ENCODE results near the gene TSPAN17.
"Not testable (repeated sequence)": the region's sequence is repeated elsewhere in the genome, so short reads cannot be mapped to it uniquely, and the experiment has no call there.

TSPAN17 gene

DNA sequence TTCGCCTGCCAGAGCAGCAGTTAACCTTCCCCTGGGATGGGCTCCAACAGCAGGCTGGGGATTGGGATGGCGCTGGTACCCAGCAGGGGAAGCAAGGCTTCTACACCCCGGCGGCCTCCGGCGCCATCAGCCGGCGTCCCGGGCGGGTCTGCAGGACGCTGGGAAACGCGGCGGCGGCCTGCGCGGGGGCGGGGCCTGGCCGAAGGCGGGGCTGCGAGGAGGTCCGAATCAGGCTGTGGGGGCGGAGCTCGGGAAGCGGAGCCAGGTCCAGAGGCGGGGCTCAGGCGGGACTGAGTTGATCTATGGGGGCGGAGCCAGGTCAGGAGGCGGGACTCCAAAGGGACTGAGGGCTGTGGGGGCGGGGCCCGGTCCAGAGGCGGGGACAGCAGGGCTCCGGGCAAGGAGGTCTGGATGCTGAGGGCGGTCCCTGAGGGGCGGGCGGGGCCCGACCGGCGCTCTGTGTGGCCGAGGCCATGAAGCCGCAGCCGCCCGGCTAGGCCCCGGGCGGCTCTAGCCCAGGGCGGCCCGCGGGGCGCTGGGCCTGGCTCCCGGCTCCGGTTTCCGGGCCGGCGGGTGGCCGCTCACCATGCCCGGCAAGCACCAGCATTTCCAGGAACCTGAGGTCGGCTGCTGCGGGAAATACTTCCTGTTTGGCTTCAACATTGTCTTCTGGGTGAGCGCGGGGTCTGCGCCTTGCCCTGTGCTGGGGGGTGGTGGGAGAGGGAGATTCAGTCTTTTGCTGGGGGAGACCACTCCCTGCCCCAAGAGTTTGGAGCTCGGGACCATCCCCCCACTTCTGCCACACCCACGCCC, at the start of gene TSPAN17:
Gene TSPAN17, plus strand, starts transcription at position 455 of the 813 bp plus-strand sequence. Its CDS starts 132 bp downstream, at position 587.
- peak within 1 kb of the TSS; percentile 70 for H3K27ac ChIP-seq
- TF ChIP-seq CTCF (conservative IDR thresholded peaks at IDR 0.05) (no peak), ZFX (IDR thresholded peaks at IDR 0.05) (peak; percentile 87; the same call in 1 of the 2 replicates)

DNA sequence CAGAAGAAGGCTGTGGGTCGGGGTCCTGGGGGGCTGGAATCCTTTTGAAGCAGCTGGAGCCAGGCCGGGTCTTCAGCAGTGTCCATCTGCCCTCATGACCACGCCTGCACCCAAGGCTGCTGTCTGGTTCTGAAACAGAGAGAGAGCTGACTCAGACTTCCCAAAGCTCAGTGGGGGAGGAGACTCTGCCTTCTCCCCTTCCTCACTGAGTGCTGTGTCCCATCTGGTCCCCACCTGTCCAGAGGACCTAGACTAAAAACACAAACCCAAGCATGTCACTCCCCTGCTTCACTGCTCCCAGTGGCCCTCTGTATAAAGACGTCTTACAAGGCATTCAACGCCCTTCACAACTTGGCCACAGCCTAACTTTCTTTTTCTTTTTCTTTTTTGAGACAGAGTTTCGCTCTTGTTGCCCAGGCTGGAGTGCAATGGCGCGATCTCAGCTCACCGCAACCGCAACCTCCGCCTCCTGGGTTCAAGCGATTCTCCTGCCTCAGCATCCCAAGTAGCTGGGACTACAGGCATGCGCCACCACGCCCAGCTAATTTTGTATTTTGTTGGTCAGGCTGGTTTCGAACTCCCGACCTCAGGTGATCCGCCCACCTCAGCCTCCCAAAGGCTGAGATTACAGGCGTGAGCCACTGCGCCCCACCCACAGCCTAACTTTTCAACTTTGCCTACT, 47.4 kb upstream of the TSPAN17 start:
- H3K27ac ChIP-seq, result not testable (repeated sequence)

GRCh38 chr5:176601901-176602482, 45.3 kb upstream of the TSPAN17 start:
- H3K27ac ChIP-seq, result no peak overlapping the region
- TF ChIP-seq CTCF (conservative IDR thresholded peaks at IDR 0.05), result no peak
- TF ChIP-seq ZFX (IDR thresholded peaks at IDR 0.05), result no peak

- TF ChIP-seq ZFX (IDR thresholded peaks at IDR 0.05) (no peak), CTCF (conservative IDR thresholded peaks at IDR 0.05) (no peak)
- no peak overlapping the region for H3K27ac ChIP-seq
Measured at GRCh38 chr5:176603091-176603490, 44.2 kb upstream of the TSPAN17 start.

DNA sequence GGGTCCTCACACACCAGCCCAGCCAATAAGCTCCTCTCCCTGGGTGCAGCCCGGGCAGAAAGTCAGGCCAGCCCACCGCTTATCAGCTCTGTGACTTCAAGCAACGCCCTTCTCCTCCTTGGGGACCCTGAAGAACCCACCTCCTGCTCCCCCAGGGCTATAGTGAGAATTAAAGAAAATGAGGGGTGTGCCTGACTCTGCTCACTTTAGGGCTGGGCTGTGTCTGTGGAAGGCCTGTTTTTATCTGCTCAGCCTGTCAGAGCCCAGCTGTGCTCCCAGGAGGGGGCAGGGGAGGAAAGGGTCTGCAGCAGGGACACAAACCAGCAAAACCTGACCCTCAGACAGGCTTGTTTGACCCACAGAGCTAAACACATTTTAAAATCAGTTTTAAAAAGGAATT, 41.3 kb upstream of the TSPAN17 start:
- TF ChIP-seq ZFX (IDR thresholded peaks at IDR 0.05) (no peak), CTCF (conservative IDR thresholded peaks at IDR 0.05) (no peak)
- H3K27ac ChIP-seq, result no peak overlapping the region

DNA sequence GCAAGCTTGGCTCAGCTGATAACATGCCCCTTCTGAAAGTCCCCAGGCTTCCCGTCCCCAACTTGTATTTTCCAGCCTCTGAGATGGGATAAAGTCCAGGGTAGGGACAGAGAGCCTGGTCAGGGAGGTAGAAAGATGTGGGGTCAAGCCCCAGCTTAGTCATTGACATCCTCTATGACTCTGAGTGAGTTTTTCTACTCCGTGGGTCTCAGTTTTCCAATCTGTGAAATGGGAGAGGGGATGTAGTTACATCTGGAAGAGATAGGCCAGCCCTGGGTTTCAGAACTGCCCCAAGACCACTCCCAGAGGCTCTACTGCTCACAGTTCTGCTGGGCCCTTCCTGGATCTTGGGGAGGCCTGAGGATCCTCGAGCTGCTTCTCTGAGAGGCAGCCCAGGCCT, 40.4 kb upstream of the TSPAN17 start:
- TF ChIP-seq ZFX (IDR thresholded peaks at IDR 0.05) (no peak), CTCF (conservative IDR thresholded peaks at IDR 0.05) (no peak)
- no peak overlapping the region for H3K27ac ChIP-seq

GRCh38 chr5:176608142-176608705, 39.1 kb upstream of the TSPAN17 start:
- H3K27ac ChIP-seq, result no peak overlapping the region

More at GRCh38 chr5:176608142-176608705, 39.1 kb upstream of the TSPAN17 start:
- TF ChIP-seq CTCF (conservative IDR thresholded peaks at IDR 0.05), result no peak
- TF ChIP-seq ZFX (IDR thresholded peaks at IDR 0.05), result no peak
